Right lobe of liver (tissue), 4 donors: ENCODE data around the gene RRP15.

Source experiments
- POLR2A ChIP-seq: fragments of 450-650 bp; IDR thresholded peaks from one replicate; pipeline ENCODE4 v1.6.1; 2017; ENCODE audit warnings: antibody characterized with exemption, mild to moderate bottlenecking
- TF ChIP-seq, protein P1 (sequence below), 4 donors: fragments of 200-600 bp in 3 of 4; fragments of 450-650 bp in 1 of 4; IDR thresholded peaks; one replicate each; pipeline versions ENCODE4 v1.5.1 to v1.8.0; 2016 to 2022; ENCODE audit warnings: antibody characterized with exemption in 4 of 4, mild to moderate bottlenecking in 2 of 4
- donor health status: DM: no; HTN: no; CAD: no.
- donor health status: DM: no; HTN: no; CAD: no.
- donor health status: DM: no; HTN: yes; CAD: no.

DNA sequence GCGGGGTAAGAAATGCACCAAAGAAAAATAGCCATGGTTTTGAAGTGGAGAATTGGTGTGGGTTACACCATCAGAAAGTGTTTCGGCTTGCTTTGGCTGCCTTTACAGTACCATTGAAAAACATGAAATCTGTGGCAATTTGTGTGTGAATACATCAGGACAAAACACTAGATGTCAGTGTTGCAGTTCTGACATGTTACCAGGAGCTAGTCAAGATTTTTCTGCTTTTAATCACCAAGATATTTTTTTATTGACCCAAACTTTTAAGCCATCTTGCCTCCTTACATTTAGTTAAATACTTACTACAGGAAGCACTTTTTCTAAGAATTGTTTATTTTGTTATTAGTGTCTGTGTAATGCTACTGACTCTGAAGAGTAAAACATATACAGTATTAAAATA is 14.3 kb downstream of the RRP15 start:
- TF ChIP-seq, protein P1, sequence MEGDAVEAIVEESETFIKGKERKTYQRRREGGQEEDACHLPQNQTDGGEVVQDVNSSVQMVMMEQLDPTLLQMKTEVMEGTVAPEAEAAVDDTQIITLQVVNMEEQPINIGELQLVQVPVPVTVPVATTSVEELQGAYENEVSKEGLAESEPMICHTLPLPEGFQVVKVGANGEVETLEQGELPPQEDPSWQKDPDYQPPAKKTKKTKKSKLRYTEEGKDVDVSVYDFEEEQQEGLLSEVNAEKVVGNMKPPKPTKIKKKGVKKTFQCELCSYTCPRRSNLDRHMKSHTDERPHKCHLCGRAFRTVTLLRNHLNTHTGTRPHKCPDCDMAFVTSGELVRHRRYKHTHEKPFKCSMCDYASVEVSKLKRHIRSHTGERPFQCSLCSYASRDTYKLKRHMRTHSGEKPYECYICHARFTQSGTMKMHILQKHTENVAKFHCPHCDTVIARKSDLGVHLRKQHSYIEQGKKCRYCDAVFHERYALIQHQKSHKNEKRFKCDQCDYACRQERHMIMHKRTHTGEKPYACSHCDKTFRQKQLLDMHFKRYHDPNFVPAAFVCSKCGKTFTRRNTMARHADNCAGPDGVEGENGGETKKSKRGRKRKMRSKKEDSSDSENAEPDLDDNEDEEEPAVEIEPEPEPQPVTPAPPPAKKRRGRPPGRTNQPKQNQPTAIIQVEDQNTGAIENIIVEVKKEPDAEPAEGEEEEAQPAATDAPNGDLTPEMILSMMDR (IDR thresholded peaks at IDR 0.05), result peak; percentile 21 to 45 (median 39)
- TF ChIP-seq POLR2A, result no peak
